Osteocyte (in vitro differentiated cells): ENCODE data around the gene PSENEN. TPM values are rescaled to one million over a fixed set of nuclear protein-coding genes. Genes with fewer than 3 reads are reported as not detected.

Experiments
- DNase-seq: peaks from one replicate; pipeline ENCODE4 v3.0.0; 2021; ENCODE audit warnings: mixed read lengths; ENCODE audit not compliant: unreplicated experiment; ENCODE audit errors: extremely low spot score
- H3K27ac Mint-ChIP-seq: one replicate; pipeline ENCODE4 v1.8.0; 2021; ENCODE audit warnings: mild to moderate bottlenecking, mixed read lengths; ENCODE audit not compliant: unreplicated experiment
- H3K27me3 Mint-ChIP-seq: one replicate; pipeline ENCODE4 v1.8.0; 2021; ENCODE audit warnings: mixed read lengths; ENCODE audit not compliant: unreplicated experiment
- H3K36me3 Mint-ChIP-seq: one replicate; pipeline ENCODE4 v1.8.0; 2021; ENCODE audit warnings: mixed read lengths; ENCODE audit not compliant: unreplicated experiment
- H3K4me1 Mint-ChIP-seq: one replicate; pipeline ENCODE4 v1.8.0; 2021; ENCODE audit warnings: mixed read lengths; ENCODE audit not compliant: unreplicated experiment
- H3K4me3 Mint-ChIP-seq: one replicate; pipeline ENCODE4 v1.8.0; 2021; ENCODE audit warnings: mild to moderate bottlenecking, moderate library complexity, mixed read lengths; ENCODE audit not compliant: unreplicated experiment
- H3K9me3 Mint-ChIP-seq: one replicate; pipeline ENCODE4 v1.8.0; 2021; ENCODE audit warnings: mixed read lengths; ENCODE audit not compliant: unreplicated experiment
- CTCF ChIP-seq: fragments of 200-600 bp; sonication (generic); IDR thresholded peaks from 2 replicates; pipeline ENCODE4 v1.5.0; 2021; ENCODE audit warnings: antibody characterized with exemption, mild to moderate bottlenecking, moderate library complexity
- total RNA-seq: library from RNA; stranded (reverse); gene quantifications from 2 replicates; pipeline ENCODE4 v1.2.1, GENCODE V29; 2021

The PSENEN gene
- total RNA-seq, 1 donor from 2014 or later = 72.6 TPM

- DNase-seq = no peak
- Mint-ChIP-seq H3K27ac (no peak overlapping the region), H3K27me3 (no peaks in the 10 kb centered on the region), H3K4me3 (no peak overlapping the region), H3K9me3 (no peaks in the 10 kb centered on the region), H3K4me1 (peaks cover 24% of the 10 kb centered on the region), H3K36me3 (peaks cover 12% of the 10 kb centered on the region)
- TF ChIP-seq CTCF = no peak
Observed at GRCh38 chr19:35779033-35779432, 33.6 kb downstream of the PSENEN start.

- no peaks in the 10 kb centered on the region for H3K27me3 Mint-ChIP-seq
- no peak overlapping the region for H3K27ac Mint-ChIP-seq
- peaks cover 12% of the 10 kb centered on the region for H3K36me3 Mint-ChIP-seq
- no peak for DNase-seq
- H3K9me3 Mint-ChIP-seq = no peaks in the 10 kb centered on the region
- peaks cover 14% of the 10 kb centered on the region for H3K4me1 Mint-ChIP-seq
- TF ChIP-seq CTCF = no peak
- no peak overlapping the region for H3K4me3 Mint-ChIP-seq
Observed at GRCh38 chr19:35780058-35780457, 34.6 kb downstream of the PSENEN start.

- Mint-ChIP-seq H3K27me3 (no peaks in the 10 kb centered on the region), H3K27ac (no peak overlapping the region), H3K4me3 (no peak overlapping the region), H3K36me3 (peaks cover 12% of the 10 kb centered on the region), H3K9me3 (no peaks in the 10 kb centered on the region), H3K4me1 (peaks cover 13% of the 10 kb centered on the region)
- no peak for TF ChIP-seq CTCF
- DNase-seq = no peak
Observed at GRCh38 chr19:35780717-35781116, 35.3 kb downstream of the PSENEN start.

- peaks cover 6% of the 10 kb centered on the region for H3K4me1 Mint-ChIP-seq
- no peak for DNase-seq
- H3K9me3 Mint-ChIP-seq = no peaks in the 10 kb centered on the region
- TF ChIP-seq CTCF = no peak
- H3K27ac Mint-ChIP-seq = no peak overlapping the region
- H3K36me3 Mint-ChIP-seq = peaks cover 12% of the 10 kb centered on the region
- no peaks in the 10 kb centered on the region for H3K27me3 Mint-ChIP-seq
- no peak overlapping the region for H3K4me3 Mint-ChIP-seq
Observed at GRCh38 chr19:35781650-35782049, 36.2 kb downstream of the PSENEN start.

- no peak for DNase-seq
- no peak overlapping the region for H3K4me3 Mint-ChIP-seq
- TF ChIP-seq CTCF = no peak
- no peaks in the 10 kb centered on the region for H3K9me3 Mint-ChIP-seq
- no peaks in the 10 kb centered on the region for H3K4me1 Mint-ChIP-seq
- H3K27me3 Mint-ChIP-seq = no peaks in the 10 kb centered on the region
- H3K36me3 Mint-ChIP-seq = peaks cover 12% of the 10 kb centered on the region
- H3K27ac Mint-ChIP-seq = no peak overlapping the region
Observed at GRCh38 chr19:35782589-35782988, 37.1 kb downstream of the PSENEN start.
